GM12875 (cell line): Measurements from ENCODE around the gene BRCC3.
A peak's percentile ranks its signal among the peaks of the same experiment; 100 is the strongest.

Experiments used
- H3K4me3 ChIP-seq: one replicate; pipeline ENCODE4 v1.5.1; 2011; ENCODE audit warnings: low read depth, low read length, control low read depth
- TF ChIP-seq, protein P1 (sequence below): IDR thresholded peaks from 2 replicates; pipeline ENCODE4 v1.5.1; 2011; ENCODE audit warnings: low read depth, mild to moderate bottlenecking, control low read depth, inconsistent platforms, low read length, moderate library complexity, borderline replicate concordance; ENCODE audit not compliant: insufficient read depth

The BRCC3 gene

GRCh38 chrX:155071694-155072280 lies 479 bp downstream of the BRCC3 start:
- peak overlapping the region; percentile 78 for H3K4me3 ChIP-seq

GRCh38 chrX:155086202-155086840 lies 15.0 kb downstream of the BRCC3 start:
- TF ChIP-seq, protein P1, sequence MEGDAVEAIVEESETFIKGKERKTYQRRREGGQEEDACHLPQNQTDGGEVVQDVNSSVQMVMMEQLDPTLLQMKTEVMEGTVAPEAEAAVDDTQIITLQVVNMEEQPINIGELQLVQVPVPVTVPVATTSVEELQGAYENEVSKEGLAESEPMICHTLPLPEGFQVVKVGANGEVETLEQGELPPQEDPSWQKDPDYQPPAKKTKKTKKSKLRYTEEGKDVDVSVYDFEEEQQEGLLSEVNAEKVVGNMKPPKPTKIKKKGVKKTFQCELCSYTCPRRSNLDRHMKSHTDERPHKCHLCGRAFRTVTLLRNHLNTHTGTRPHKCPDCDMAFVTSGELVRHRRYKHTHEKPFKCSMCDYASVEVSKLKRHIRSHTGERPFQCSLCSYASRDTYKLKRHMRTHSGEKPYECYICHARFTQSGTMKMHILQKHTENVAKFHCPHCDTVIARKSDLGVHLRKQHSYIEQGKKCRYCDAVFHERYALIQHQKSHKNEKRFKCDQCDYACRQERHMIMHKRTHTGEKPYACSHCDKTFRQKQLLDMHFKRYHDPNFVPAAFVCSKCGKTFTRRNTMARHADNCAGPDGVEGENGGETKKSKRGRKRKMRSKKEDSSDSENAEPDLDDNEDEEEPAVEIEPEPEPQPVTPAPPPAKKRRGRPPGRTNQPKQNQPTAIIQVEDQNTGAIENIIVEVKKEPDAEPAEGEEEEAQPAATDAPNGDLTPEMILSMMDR: peak; percentile 53; the same call in 1 of the 2 replicates
- H3K4me3 ChIP-seq: no peak overlapping the region

More at GRCh38 chrX:155071694-155072280, 479 bp downstream of the BRCC3 start:
- TF ChIP-seq, protein P1: no peak

DNA sequence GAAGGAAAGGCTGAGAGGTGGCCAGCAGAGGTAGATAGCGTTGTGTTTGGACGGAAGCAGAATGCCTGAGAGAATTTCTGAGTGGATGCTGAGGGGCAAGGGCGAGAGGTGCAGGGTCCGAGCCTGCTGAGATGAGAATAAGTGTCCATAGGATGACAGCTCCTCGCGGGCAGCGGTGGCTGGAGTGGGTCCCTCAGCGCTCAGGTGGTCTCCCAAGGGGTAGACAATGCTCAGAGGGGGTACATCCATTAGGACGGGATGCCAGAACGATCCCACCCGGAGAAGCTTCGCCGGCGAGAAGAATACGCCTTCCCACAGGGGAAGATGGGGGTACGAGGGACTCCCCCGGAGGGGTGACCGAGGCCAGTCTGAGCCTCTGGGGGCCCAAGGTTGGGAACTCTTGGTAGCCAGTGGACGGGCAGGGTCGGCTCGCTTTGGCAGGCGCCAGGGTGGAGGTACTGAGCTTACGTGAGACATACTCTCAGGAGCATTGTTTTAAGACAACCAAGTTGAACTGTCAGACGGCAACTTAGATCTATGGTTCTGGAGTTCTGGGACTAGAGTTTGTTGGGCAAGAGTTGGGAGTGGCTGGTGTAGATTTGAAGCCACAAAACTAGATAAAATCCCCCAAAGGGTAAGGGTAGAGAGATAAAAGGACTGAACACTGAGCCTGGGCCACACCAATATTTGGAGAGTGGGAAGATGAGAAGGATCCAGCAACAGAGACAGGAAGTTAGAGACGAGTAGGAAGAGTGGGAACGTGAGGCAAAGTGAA lies 15.8 kb downstream of the BRCC3 start:
- TF ChIP-seq, protein P1: no peak
- no peak overlapping the region for H3K4me3 ChIP-seq

- H3K4me3 ChIP-seq: no peak overlapping the region
- TF ChIP-seq, protein P1: peak; percentile 56; the same call in 1 of the 2 replicates
Observed at GRCh38 chrX:155094468-155095061, 23.3 kb downstream of the BRCC3 start.

DNA sequence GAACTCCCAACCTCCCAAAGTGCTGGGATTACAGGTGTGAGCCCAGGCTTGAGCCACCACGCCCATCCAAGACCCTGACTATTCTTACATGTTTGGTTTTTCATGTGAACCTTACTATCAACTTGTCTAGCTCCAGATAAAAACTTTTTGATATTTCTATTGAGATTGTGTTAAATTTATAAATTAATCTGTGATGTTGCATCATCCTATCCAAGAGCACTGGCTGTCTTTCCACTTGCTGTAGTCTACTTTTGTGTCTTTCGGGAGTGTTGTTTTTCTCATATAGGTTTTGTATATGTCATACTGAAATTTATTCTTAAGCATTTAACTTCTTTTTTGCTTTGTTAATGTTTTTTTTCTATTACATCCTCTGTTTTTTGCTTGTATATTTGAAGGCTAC lies 34.6 kb downstream of the BRCC3 start:
- TF ChIP-seq, protein P1: no peak
- H3K4me3 ChIP-seq: no peak overlapping the region

DNA sequence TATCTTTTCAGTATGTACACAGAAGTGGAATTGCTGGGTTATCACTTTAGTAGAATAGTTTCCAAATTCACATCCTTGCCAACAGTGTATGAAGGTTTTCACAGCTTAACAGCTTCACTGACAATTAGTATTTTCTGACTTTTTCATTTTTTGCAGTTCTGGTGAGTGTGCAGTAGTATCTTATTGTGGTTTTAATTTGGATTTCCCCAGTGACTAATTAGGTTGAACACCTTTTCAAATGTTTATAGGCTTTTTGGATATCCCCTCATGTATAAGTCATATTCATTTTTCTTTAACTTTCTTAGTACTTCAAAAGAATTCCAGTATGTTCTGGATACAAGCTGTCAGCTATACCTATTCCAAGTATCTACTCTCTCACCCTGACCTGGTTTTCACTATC lies 37.1 kb downstream of the BRCC3 start:
- H3K4me3 ChIP-seq: no peak overlapping the region
- TF ChIP-seq, protein P1: no peak

- TF ChIP-seq, protein P1: no peak
- H3K4me3 ChIP-seq: no peak overlapping the region
Observed at GRCh38 chrX:155112171-155112570, 40.9 kb downstream of the BRCC3 start.
